Left lung (tissue), 10 donors: ENCODE results near the gene SHC4. TPM values are rescaled to one million over a fixed set of nuclear protein-coding genes. Genes with fewer than 3 reads are reported as not detected.
A peak's percentile ranks its signal among the peaks of the same experiment; 100 is the strongest.

ENCODE experiments used
- ATAC-seq: fragments of 200-7000 bp; cut with Tn5 transposase; one replicate; pipeline ENCODE4 v1.9.1; 2020; ENCODE audit warnings: moderate library complexity
- DNase-seq, 4 donors: peaks; one replicate each; pipeline ENCODE4 v3.0.0-alpha.2; 2013 to 2020
- H3K27ac ChIP-seq, 2 donors: fragments of 200-600 bp; sonication (generic) in 1 of 2; one replicate each; pipeline versions ENCODE4 v1.5.0 to v1.8.0; 2020 to 2021
- H3K27me3 ChIP-seq, 2 donors: fragments of 200-600 bp; sonication (generic) in 1 of 2; one replicate each; pipeline versions ENCODE4 v1.5.0 to v1.8.0; 2020 to 2021
- H3K36me3 ChIP-seq, 2 donors: fragments of 200-600 bp; sonication (generic) in 1 of 2; one replicate each; pipeline versions ENCODE4 v1.5.0 to v1.8.0; 2020 to 2021
- H3K4me1 ChIP-seq, 2 donors: fragments of 200-600 bp; one replicate each; pipeline ENCODE4 v1.8.0; 2021
- H3K4me3 ChIP-seq, 2 donors: fragments of 200-600 bp; sonication (generic) in 1 of 2; one replicate each; pipeline versions ENCODE4 v1.5.0 to v1.8.0; 2020 to 2021; ENCODE audit warnings: mild to moderate bottlenecking in 1 of 2
- H3K9me3 ChIP-seq, 2 donors: fragments of 200-600 bp; sonication (generic) in 1 of 2; one replicate each; pipeline versions ENCODE4 v1.5.0 to v1.8.0; 2020 to 2021
- CTCF ChIP-seq, 2 donors: fragments of 200-600 bp; sonication (generic) in 1 of 2; IDR thresholded peaks; one replicate each; pipeline versions ENCODE4 v1.5.0 to v1.8.0; 2021; ENCODE audit warnings: antibody characterized with exemption in 2 of 2
- intact Hi-C, 2 donors: fragments of 100-400 bp; cut with DNase I; formaldehyde crosslinking; loops; one replicate each; pipeline versions ENCODE4 v1.11.2 to v1.14.2; 2022
- polyA plus RNA-seq, 6 donors: library from polyadenylated mRNA; unstranded; fragments of 120-200 nt; gene quantifications; one replicate each; pipeline ENCODE4 v1.2.1, GENCODE V29; 2013; ENCODE audit not compliant: insufficient read length in 6 of 6
- total RNA-seq, 2 donors: library from RNA; stranded (reverse); fragmentation: NEBNext Ultra II Directional; extraction: Animal tissue kit (Norgen Biotek cat#: 25700); gene quantifications; one replicate each; pipeline ENCODE4 v1.2.1, GENCODE V29; 2021
- donor health status: DM: no; HTN: yes; CAD: no.
- donor health status: DM: no; HTN: no; CAD: no.

Gene SHC4
- total and polyA plus RNA-seq, 8 donors: 0.44 to 1.4 (median 0.98) TPM

GRCh38 chr15:48978638-48979037 lies 14.9 kb upstream of the SHC4 start:
- H3K27ac ChIP-seq: no peak overlapping the region
- ATAC-seq (no peak), DNase-seq (no peak)
- TF ChIP-seq CTCF (IDR thresholded peaks at IDR 0.05): no peak
- H3K36me3 ChIP-seq: no peaks in the 10 kb centered on the region
- H3K9me3 ChIP-seq: no peaks in the 10 kb centered on the region
- H3K4me3 ChIP-seq: no peak overlapping the region
- intact Hi-C loops: no loop called here
- peaks cover 0 to 19% of the 10 kb centered on the region in 2 donors for H3K27me3 ChIP-seq
- peaks cover 0 to 14% of the 10 kb centered on the region in 2 donors for H3K4me1 ChIP-seq

DNA sequence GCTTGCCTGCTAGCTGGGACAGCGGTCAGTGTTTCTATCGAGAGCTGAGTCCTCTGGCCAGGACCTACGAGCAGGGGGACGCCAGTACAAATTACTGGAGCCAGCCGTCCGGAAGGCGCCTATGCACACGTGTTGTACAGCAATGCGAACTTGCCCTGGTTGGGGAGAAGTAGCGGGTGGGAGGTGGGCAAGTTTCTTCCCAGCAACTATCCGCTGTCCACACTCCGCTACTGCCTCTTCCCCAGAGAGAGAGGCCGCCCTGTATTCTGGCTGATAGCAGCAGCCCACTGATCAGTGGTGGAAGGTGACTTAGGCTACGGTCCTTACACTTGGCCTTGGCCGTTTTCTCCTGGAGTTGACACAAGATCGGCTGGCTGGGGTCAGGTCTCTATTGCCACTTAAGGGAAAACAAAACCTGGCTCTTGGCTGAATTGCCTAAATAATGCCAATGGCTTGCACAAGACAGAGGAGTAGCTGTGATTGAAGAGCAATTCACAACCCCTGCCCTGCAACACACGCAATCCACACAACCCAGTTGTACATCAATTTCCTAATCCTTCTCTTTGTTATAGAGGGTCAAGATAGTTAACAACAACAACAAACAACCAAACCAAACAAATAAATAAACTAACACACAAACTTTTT lies 12.8 kb upstream of the SHC4 start:
- ATAC-seq (peak; percentile 19), DNase-seq (no peak)
- Histone ChIP-seq H3K36me3 (no peaks in the 10 kb centered on the region), H3K27me3 (peaks cover 0 to 19% of the 10 kb centered on the region in 2 donors), H3K9me3 (no peaks in the 10 kb centered on the region), H3K27ac (no peak overlapping the region), H3K4me3 (no peak overlapping the region), H3K4me1 (peaks cover 0 to 14% of the 10 kb centered on the region in 2 donors)
- no peak for TF ChIP-seq CTCF (IDR thresholded peaks at IDR 0.05)
- intact Hi-C loops: no loop called here

- intact Hi-C loops: no loop called here
- H3K27ac ChIP-seq: peak overlapping the region in 1 of 2 donors; percentile 15
- TF ChIP-seq CTCF (IDR thresholded peaks at IDR 0.05): peak; percentile 96 to 97
Measured at GRCh38 chr15:48975472-48976419, 12.0 kb upstream of the SHC4 start.

GRCh38 chr15:48974882-48975281 lies 11.2 kb upstream of the SHC4 start:
- no peak overlapping the region for H3K4me3 ChIP-seq
- H3K27ac ChIP-seq: no peak overlapping the region
- no peaks in the 10 kb centered on the region for H3K9me3 ChIP-seq
- no peak for ATAC-seq
- intact Hi-C loops: no loop called here
- TF ChIP-seq CTCF (IDR thresholded peaks at IDR 0.05): no peak
- no peak for DNase-seq
- peaks cover 0 to 14% of the 10 kb centered on the region in 2 donors for H3K4me1 ChIP-seq
- H3K36me3 ChIP-seq: no peaks in the 10 kb centered on the region
- peaks cover 0 to 19% of the 10 kb centered on the region in 2 donors for H3K27me3 ChIP-seq

More at GRCh38 chr15:48975472-48976419, 12.0 kb upstream of the SHC4 start:
- H3K36me3 ChIP-seq: no peaks in the 10 kb centered on the region
- peaks cover 0 to 19% of the 10 kb centered on the region in 2 donors for H3K27me3 ChIP-seq
- peaks cover 0 to 14% of the 10 kb centered on the region in 2 donors for H3K4me1 ChIP-seq
- no peaks in the 10 kb centered on the region for H3K9me3 ChIP-seq
- DNase-seq (peak; percentile 70 to 94 (median 76)), ATAC-seq (peak; percentile 99)
- H3K4me3 ChIP-seq: peak overlapping the region; percentile 37 to 43
